Mesendoderm (in vitro differentiated cells): ENCODE data around the gene KIF24.

ENCODE experiments used
- DNase-seq: peaks from one replicate; pipeline ENCODE4 v3.0.0; 2013
- H2AK5ac ChIP-seq: 2 replicates; pipeline ENCODE4 v1.6.1; 2013; ENCODE audit warnings: low read length, inconsistent platforms
- H2BK120ac ChIP-seq: 2 replicates; pipeline ENCODE4 v1.6.1; 2013; ENCODE audit warnings: low read depth, mild to moderate bottlenecking, low read length, moderate library complexity, mixed read lengths
- H2BK15ac ChIP-seq: replicated peaks from 2 replicates; pipeline ENCODE4 v1.6.1; 2013; ENCODE audit warnings: low read depth, mild to moderate bottlenecking, moderate library complexity
- H2BK5ac ChIP-seq: 2 replicates; pipeline ENCODE4 v1.6.1; 2013; ENCODE audit warnings: low read length, inconsistent platforms
- H3K18ac ChIP-seq: 2 replicates; pipeline ENCODE4 v1.6.1; 2013; ENCODE audit warnings: mild to moderate bottlenecking, low read length, mixed read lengths
- H3K23ac ChIP-seq: one replicate; pipeline ENCODE4 v1.6.1; 2013; ENCODE audit warnings: low read length
- H3K27ac ChIP-seq: 2 replicates; pipeline ENCODE4 v1.5.1; 2013; ENCODE audit warnings: low read depth, mild to moderate bottlenecking, inconsistent platforms, low read length, moderate library complexity
- H3K27me3 ChIP-seq: 2 replicates; pipeline ENCODE4 v1.6.1; 2013; ENCODE audit warnings: low read length, control low read depth, mild to moderate bottlenecking, inconsistent platforms; ENCODE audit not compliant: insufficient read depth, poor library complexity
- H3K36me3 ChIP-seq: 2 replicates; pipeline ENCODE4 v1.6.1; 2013; ENCODE audit warnings: low read length, inconsistent platforms; ENCODE audit not compliant: control insufficient read depth, insufficient read depth
- H3K4ac ChIP-seq: one replicate; pipeline ENCODE4 v1.6.1; 2013; ENCODE audit warnings: low read depth, mild to moderate bottlenecking, low read length, moderate library complexity
- H3K4me1 ChIP-seq: 2 replicates; pipeline ENCODE4 v1.6.1; 2013; ENCODE audit warnings: low read depth, low read length, inconsistent platforms; ENCODE audit not compliant: control insufficient read depth
- H3K4me2 ChIP-seq: 2 replicates; pipeline ENCODE4 v1.6.1; 2013; ENCODE audit warnings: low read length
- H3K4me3 ChIP-seq: 2 replicates; pipeline ENCODE4 v1.5.1; 2013; ENCODE audit warnings: mild to moderate bottlenecking, low read length
- H3K56ac ChIP-seq: one replicate; pipeline ENCODE4 v1.6.1; 2013; ENCODE audit warnings: low read length
- H3K79me1 ChIP-seq: 2 replicates; pipeline ENCODE4 v1.6.1; 2013; ENCODE audit warnings: low read length, inconsistent platforms
- H3K79me2 ChIP-seq: 2 replicates; pipeline ENCODE4 v1.6.1; 2013; ENCODE audit warnings: mild to moderate bottlenecking, low read length; ENCODE audit not compliant: control insufficient read depth, insufficient read depth
- H3K9ac ChIP-seq: 2 replicates; pipeline ENCODE4 v1.6.1; 2013; ENCODE audit warnings: low read length, inconsistent platforms
- H4K5ac ChIP-seq: one replicate; pipeline ENCODE4 v1.6.1; 2013; ENCODE audit warnings: low read length
- H4K8ac ChIP-seq: one replicate; pipeline ENCODE4 v1.6.1; 2013; ENCODE audit warnings: low read depth, mild to moderate bottlenecking, control low read depth, low read length, moderate library complexity
- WGBS: extraction: QIAGEN DNeasy Blood & Tissue Kit; methylation state at CpG from one replicate; pipeline ENCODE4 v1.1.7; 2013; ENCODE audit warnings: low lambda C conversion rate, missing lambda C conversion rate; ENCODE audit not compliant: insufficient coverage; ENCODE audit errors: extremely low coverage; 5-methylcytosine and 5-hydroxymethylcytosine counted together

The KIF24 gene

GRCh38 chr9:34292552-34292951 lies 36.5 kb downstream of the KIF24 start:
- Histone ChIP-seq H2BK120ac (no peak overlapping the region), H3K4ac (no peak overlapping the region), H2BK15ac (no peak overlapping the region), H3K27ac (no peak overlapping the region), H3K4me3 (no peak overlapping the region), H3K27me3 (no peaks in the 10 kb centered on the region), H3K18ac (no peak overlapping the region), H3K9ac (no peak overlapping the region), H3K79me1 (no peaks in the 10 kb centered on the region), H3K36me3 (no peaks in the 10 kb centered on the region), H3K56ac (no peak overlapping the region), H4K5ac (no peak overlapping the region), H3K4me2 (no peak overlapping the region), H2AK5ac (no peak overlapping the region), H2BK5ac (no peak overlapping the region), H4K8ac (no peak overlapping the region), H3K79me2 (no peaks in the 10 kb centered on the region), H3K23ac (no peak overlapping the region), H3K4me1 (no peaks in the 10 kb centered on the region)
- no CpG with 5 or more reads among the region's 2 CpGs for WGBS
- DNase-seq = no peak

- Histone ChIP-seq H3K4me3 (no peak overlapping the region), H2AK5ac (no peak overlapping the region), H4K5ac (no peak overlapping the region), H3K4me1 (no peaks in the 10 kb centered on the region), H3K4me2 (no peak overlapping the region), H2BK120ac (no peak overlapping the region), H3K27ac (no peak overlapping the region), H3K9ac (no peak overlapping the region), H3K79me2 (no peaks in the 10 kb centered on the region), H3K4ac (no peak overlapping the region), H3K56ac (no peak overlapping the region), H2BK15ac (no peak overlapping the region), H3K79me1 (no peaks in the 10 kb centered on the region), H3K27me3 (no peaks in the 10 kb centered on the region), H3K23ac (no peak overlapping the region), H3K18ac (no peak overlapping the region), H4K8ac (no peak overlapping the region), H3K36me3 (no peaks in the 10 kb centered on the region), H2BK5ac (no peak overlapping the region)
- WGBS = no CpG with 5 or more reads among the region's 2 CpGs
- DNase-seq = no peak
These were observed 37.6 kb downstream of the KIF24 start for GRCh38 chr9:34291423-34291822.

- Histone ChIP-seq H3K4me1 (no peaks in the 10 kb centered on the region), H3K4ac (no peak overlapping the region), H4K8ac (no peak overlapping the region), H3K4me2 (no peak overlapping the region), H3K23ac (no peak overlapping the region), H3K27me3 (no peaks in the 10 kb centered on the region), H4K5ac (no peak overlapping the region), H2AK5ac (no peak overlapping the region), H3K79me2 (no peaks in the 10 kb centered on the region), H3K9ac (no peak overlapping the region), H2BK120ac (no peak overlapping the region), H3K27ac (no peak overlapping the region), H2BK15ac (no peak overlapping the region), H3K4me3 (no peak overlapping the region), H3K18ac (no peak overlapping the region), H3K56ac (no peak overlapping the region), H3K36me3 (no peaks in the 10 kb centered on the region), H2BK5ac (no peak overlapping the region), H3K79me1 (no peaks in the 10 kb centered on the region)
- 100% methylated on average over 1 of the region's 2 CpGs for WGBS
- DNase-seq = no peak
These were observed 38.0 kb downstream of the KIF24 start for GRCh38 chr9:34291023-34291422.

GRCh38 chr9:34289159-34289558 lies 39.9 kb downstream of the KIF24 start:
- no peak overlapping the region for H3K4me3 ChIP-seq
- H3K4me2 ChIP-seq = no peak overlapping the region
- no peak overlapping the region for H3K27ac ChIP-seq
- DNase-seq = no peak
- no peaks in the 10 kb centered on the region for H3K79me1 ChIP-seq
- no CpG with 5 or more reads among the region's 2 CpGs for WGBS
- H3K56ac ChIP-seq = no peak overlapping the region
- H3K18ac ChIP-seq = no peak overlapping the region
- H3K4ac ChIP-seq = no peak overlapping the region
- no peaks in the 10 kb centered on the region for H3K4me1 ChIP-seq
- H2AK5ac ChIP-seq = no peak overlapping the region
- H3K23ac ChIP-seq = no peak overlapping the region
- no peaks in the 10 kb centered on the region for H3K36me3 ChIP-seq
- no peak overlapping the region for H2BK15ac ChIP-seq
- H3K27me3 ChIP-seq = no peaks in the 10 kb centered on the region
- H2BK5ac ChIP-seq = no peak overlapping the region
- no peak overlapping the region for H4K8ac ChIP-seq
- no peaks in the 10 kb centered on the region for H3K79me2 ChIP-seq
- no peak overlapping the region for H2BK120ac ChIP-seq
- no peak overlapping the region for H3K9ac ChIP-seq
- H4K5ac ChIP-seq = no peak overlapping the region

GRCh38 chr9:34282096-34282495 lies 47.0 kb downstream of the KIF24 start:
- H3K56ac ChIP-seq = no peak overlapping the region
- H3K4me2 ChIP-seq = no peak overlapping the region
- no peak overlapping the region for H3K23ac ChIP-seq
- H3K79me2 ChIP-seq = no peaks in the 10 kb centered on the region
- H3K27ac ChIP-seq = no peak overlapping the region
- no peak for DNase-seq
- no peak overlapping the region for H2BK5ac ChIP-seq
- no peak overlapping the region for H3K18ac ChIP-seq
- no CpG with 5 or more reads among the region's 1 CpG for WGBS
- H2BK120ac ChIP-seq = no peak overlapping the region
- no peaks in the 10 kb centered on the region for H3K4me1 ChIP-seq
- H2BK15ac ChIP-seq = no peak overlapping the region
- no peak overlapping the region for H4K8ac ChIP-seq
- no peaks in the 10 kb centered on the region for H3K79me1 ChIP-seq
- H2AK5ac ChIP-seq = no peak overlapping the region
- no peaks in the 10 kb centered on the region for H3K27me3 ChIP-seq
- no peak overlapping the region for H3K4me3 ChIP-seq
- H4K5ac ChIP-seq = no peak overlapping the region
- H3K4ac ChIP-seq = no peak overlapping the region
- H3K9ac ChIP-seq = no peak overlapping the region
- H3K36me3 ChIP-seq = no peaks in the 10 kb centered on the region

- no peak overlapping the region for H3K9ac ChIP-seq
- no peak overlapping the region for H4K5ac ChIP-seq
- H3K79me2 ChIP-seq = no peaks in the 10 kb centered on the region
- no peak overlapping the region for H2BK15ac ChIP-seq
- no peak overlapping the region for H2BK5ac ChIP-seq
- H4K8ac ChIP-seq = no peak overlapping the region
- no peaks in the 10 kb centered on the region for H3K36me3 ChIP-seq
- H3K27ac ChIP-seq = no peak overlapping the region
- no peak for DNase-seq
- H3K4ac ChIP-seq = no peak overlapping the region
- H2BK120ac ChIP-seq = no peak overlapping the region
- no peaks in the 10 kb centered on the region for H3K79me1 ChIP-seq
- no peak overlapping the region for H3K4me3 ChIP-seq
- no peaks in the 10 kb centered on the region for H3K4me1 ChIP-seq
- H3K23ac ChIP-seq = no peak overlapping the region
- H3K18ac ChIP-seq = no peak overlapping the region
- H3K4me2 ChIP-seq = no peak overlapping the region
- H3K56ac ChIP-seq = no peak overlapping the region
- WGBS = no CpG with 5 or more reads among the region's 3 CpGs
- no peak overlapping the region for H2AK5ac ChIP-seq
- H3K27me3 ChIP-seq = no peaks in the 10 kb centered on the region
These were observed 49.7 kb downstream of the KIF24 start for GRCh38 chr9:34279411-34279810.
